HEK293 (cell line): Measurements from ENCODE around the gene ACTG1.

Experiments
- CTCF ChIA-PET: fragments of 350-600 bp; formaldehyde crosslinking; extraction: SDS; loops from one replicate; lab custom pipeline; 2021; ENCODE audit warnings: antibody characterized with exemption; lab: Yijun Ruan, JAX
- POLR2A ChIA-PET: fragments of 300-600 bp; formaldehyde crosslinking; extraction: SDS; loops from one replicate; lab custom pipeline; 2020; ENCODE audit warnings: antibody characterized with exemption, inconsistent platforms; lab: Yijun Ruan, JAX
- H3K27ac ChIP-seq: fragments of 200-500 bp; sonication (Bioruptor generic); 2 replicates; pipeline ENCODE4 v1.5.1; 2014; ENCODE audit warnings: low read depth, low read length, control low read depth, inconsistent platforms; ENCODE audit errors: extremely low read depth
- H3K36me3 ChIP-seq, 2 experiments: fragments of 200-500 bp in 1 of 2; sonication (Bioruptor generic) in 1 of 2; 1 replicate in 1 of 2; 2 replicates in 1 of 2; pipeline ENCODE4 v1.5.1; 2014 to 2017; ENCODE audit warnings: inconsistent platforms in 2 of 2, low read length in 2 of 2; ENCODE audit not compliant: control insufficient read depth in 2 of 2, insufficient read depth in 1 of 2
- H3K4me1 ChIP-seq: fragments of 200-500 bp; sonication (Bioruptor generic); 2 replicates; pipeline ENCODE4 v1.5.1; 2014; ENCODE audit warnings: mild to moderate bottlenecking, low read length, inconsistent platforms; ENCODE audit not compliant: control insufficient read depth, insufficient read depth
- H3K4me3 ChIP-seq: 2 replicates; pipeline ENCODE4 v1.5.1; 2011; ENCODE audit warnings: low read depth, mild to moderate bottlenecking, control low read depth, low read length, moderate library complexity
- H3K9me3 ChIP-seq: fragments of 200-500 bp; sonication (Bioruptor generic); 2 replicates; pipeline ENCODE4 v1.5.1; 2014; ENCODE audit warnings: low read depth, low read length, inconsistent platforms; ENCODE audit not compliant: control insufficient read depth, insufficient read depth
- HOXA7 ChIP-seq: sonication (generic); formaldehyde crosslinking; IDR thresholded peaks from 2 replicates; pipeline ENCODE4 v1.8.1; 2022; ENCODE audit warnings: missing genetic modification reagents, borderline replicate concordance
- PRDM1 ChIP-seq: fragments of 450-650 bp; formaldehyde crosslinking; IDR thresholded peaks from 2 replicates; pipeline ENCODE4; 2016; ENCODE audit warnings: missing biosample characterization, missing genetic modification characterization
- REPIN1 ChIP-seq: fragments of 450-650 bp; formaldehyde crosslinking; IDR thresholded peaks from 2 replicates; pipeline ENCODE4 v1.5.1; 2017; ENCODE audit warnings: missing biosample characterization, missing genetic modification characterization, low read depth
- SP7 ChIP-seq: fragments of 450-650 bp; formaldehyde crosslinking; IDR thresholded peaks from 2 replicates; pipeline ENCODE4 v1.5.1; 2016; ENCODE audit warnings: missing biosample characterization, missing genetic modification characterization
- ZFP37 ChIP-seq: fragments of 450-650 bp; formaldehyde crosslinking; IDR thresholded peaks from 2 replicates; pipeline ENCODE4 v1.5.1; 2016; ENCODE audit warnings: missing biosample characterization, missing genetic modification characterization
- ZNF202 ChIP-seq: fragments of 450-650 bp; formaldehyde crosslinking; IDR thresholded peaks from 2 replicates; pipeline ENCODE4 v1.5.1; 2016; ENCODE audit warnings: missing biosample characterization, missing genetic modification characterization, borderline replicate concordance
- ZNF24 ChIP-seq: fragments of 450-650 bp; formaldehyde crosslinking; IDR thresholded peaks from 2 replicates; pipeline ENCODE4 v1.5.1; 2016; ENCODE audit warnings: missing biosample characterization, missing genetic modification characterization
- ZNF335 ChIP-seq: fragments of 450-650 bp; formaldehyde crosslinking; conservative IDR thresholded peaks from 2 replicates; pipeline ENCODE4 v1.5.1; 2016; ENCODE audit warnings: missing biosample characterization, missing genetic modification characterization
- ZNF341 ChIP-seq: fragments of 450-650 bp; formaldehyde crosslinking; IDR thresholded peaks from 2 replicates; pipeline ENCODE4; 2016; ENCODE audit warnings: low read depth, missing biosample characterization, missing genetic modification characterization
- ZNF514 ChIP-seq: fragments of 450-650 bp; formaldehyde crosslinking; IDR thresholded peaks from 2 replicates; pipeline ENCODE4 v1.5.1; 2016; ENCODE audit warnings: missing biosample characterization, missing genetic modification characterization
- ZNF521 ChIP-seq: fragments of 450-650 bp; formaldehyde crosslinking; IDR thresholded peaks from 2 replicates; pipeline ENCODE4 v1.5.1; 2017; ENCODE audit warnings: missing biosample characterization, mild to moderate bottlenecking, missing genetic modification characterization
- ZNF530 ChIP-seq: fragments of 450-650 bp; formaldehyde crosslinking; IDR thresholded peaks from 2 replicates; pipeline ENCODE4 v1.5.1; 2016; ENCODE audit warnings: low read depth, missing biosample characterization, missing genetic modification characterization
- ZNF548 ChIP-seq: fragments of 450-650 bp; formaldehyde crosslinking; IDR thresholded peaks from 2 replicates; pipeline ENCODE4 v1.5.1; 2016; ENCODE audit warnings: missing biosample characterization, missing genetic modification characterization
- ZNF585B ChIP-seq: fragments of 450-650 bp; formaldehyde crosslinking; IDR thresholded peaks from 2 replicates; pipeline ENCODE4 v1.5.1; 2016; ENCODE audit warnings: missing biosample characterization, missing genetic modification characterization
- ZNF624 ChIP-seq: fragments of 450-650 bp; formaldehyde crosslinking; IDR thresholded peaks from 2 replicates; pipeline ENCODE4 v1.5.1; 2017; ENCODE audit warnings: missing biosample characterization, missing genetic modification characterization
- ZNF664 ChIP-seq: fragments of 450-650 bp; formaldehyde crosslinking; IDR thresholded peaks from 2 replicates; pipeline ENCODE4 v1.5.1; 2016; ENCODE audit warnings: missing biosample characterization, missing genetic modification characterization
- ZNF791 ChIP-seq: fragments of 450-650 bp; formaldehyde crosslinking; IDR thresholded peaks from 2 replicates; pipeline ENCODE4 v1.5.1; 2016; ENCODE audit warnings: missing biosample characterization, missing genetic modification characterization
- ZNF792 ChIP-seq: fragments of 450-650 bp; formaldehyde crosslinking; IDR thresholded peaks from 2 replicates; pipeline ENCODE4 v1.5.1; 2016; ENCODE audit warnings: missing biosample characterization, missing genetic modification characterization
- TF ChIP-seq, protein P1 (sequence below): fragments of 450-650 bp; formaldehyde crosslinking; IDR thresholded peaks from 2 replicates; pipeline ENCODE4 v1.5.1; 2017; ENCODE audit warnings: missing biosample characterization, missing genetic modification characterization
- TF ChIP-seq, protein P2 (sequence below): fragments of 450-650 bp; formaldehyde crosslinking; IDR thresholded peaks from 2 replicates; pipeline ENCODE4 v1.5.1; 2016; ENCODE audit warnings: missing biosample characterization, missing genetic modification characterization
- TF ChIP-seq, protein P3 (sequence below): fragments of 450-650 bp; formaldehyde crosslinking; IDR thresholded peaks from 2 replicates; pipeline ENCODE4 v1.5.1; 2016; ENCODE audit warnings: missing biosample characterization, missing genetic modification characterization
- TF ChIP-seq, protein P4 (sequence below): fragments of 450-650 bp; formaldehyde crosslinking; IDR thresholded peaks from 2 replicates; pipeline ENCODE4 v1.5.1; 2017; ENCODE audit warnings: missing biosample characterization, missing genetic modification characterization
- TF ChIP-seq, protein P5 (sequence below): fragments of 450-650 bp; formaldehyde crosslinking; conservative IDR thresholded peaks from 2 replicates; pipeline ENCODE4 v1.5.1; 2016; ENCODE audit warnings: low read depth, missing biosample characterization, missing genetic modification characterization

Gene ACTG1

DNA sequence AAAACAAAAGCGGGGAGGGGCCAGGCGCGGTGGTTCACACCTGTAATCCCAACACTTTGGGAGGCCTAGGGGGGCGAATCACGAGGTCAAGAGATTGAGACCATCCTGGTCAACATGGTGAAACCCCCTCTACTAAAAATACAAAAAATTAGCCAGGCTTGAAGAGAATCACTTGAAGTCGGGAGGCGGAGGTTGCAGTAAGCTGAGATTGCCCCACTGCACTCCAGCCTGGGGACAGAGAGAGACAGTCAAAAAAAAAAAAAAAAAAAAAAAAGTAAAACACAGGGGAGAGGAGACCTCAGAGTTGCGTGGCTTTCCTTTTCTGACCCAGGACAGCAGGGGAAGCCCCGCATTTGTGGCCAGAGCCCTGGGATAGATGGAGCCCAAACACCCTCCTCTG, 19.9 kb downstream of the ACTG1 start:
- no peak overlapping the region for H3K27ac ChIP-seq
- H3K4me3 ChIP-seq: no peak overlapping the region
- H3K9me3 ChIP-seq: no peaks in the 10 kb centered on the region
- TF ChIP-seq ZNF202 (tag by site-specific recombination) (no peak), HOXA7 (CRISPR knock-in tag) (no peak), REPIN1 (no peak), ZNF664 (tag by site-specific recombination) (no peak), ZNF24 (tag by site-specific recombination) (no peak), ZNF548 (tag by site-specific recombination) (no peak), ZNF335 (tag by site-specific recombination) (no peak), PRDM1 (tag by site-specific recombination) (no peak), ZNF585B (tag by site-specific recombination) (no peak), ZFP37 (no peak)
- TF ChIP-seq, protein P1, sequence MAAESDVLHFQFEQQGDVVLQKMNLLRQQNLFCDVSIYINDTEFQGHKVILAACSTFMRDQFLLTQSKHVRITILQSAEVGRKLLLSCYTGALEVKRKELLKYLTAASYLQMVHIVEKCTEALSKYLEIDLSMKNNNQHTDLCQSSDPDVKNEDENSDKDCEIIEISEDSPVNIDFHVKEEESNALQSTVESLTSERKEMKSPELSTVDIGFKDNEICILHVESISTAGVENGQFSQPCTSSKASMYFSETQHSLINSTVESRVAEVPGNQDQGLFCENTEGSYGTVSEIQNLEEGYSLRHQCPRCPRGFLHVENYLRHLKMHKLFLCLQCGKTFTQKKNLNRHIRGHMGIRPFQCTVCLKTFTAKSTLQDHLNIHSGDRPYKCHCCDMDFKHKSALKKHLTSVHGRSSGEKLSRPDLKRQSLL (tag by site-specific recombination): no peak
- TF ChIP-seq, protein P2, sequence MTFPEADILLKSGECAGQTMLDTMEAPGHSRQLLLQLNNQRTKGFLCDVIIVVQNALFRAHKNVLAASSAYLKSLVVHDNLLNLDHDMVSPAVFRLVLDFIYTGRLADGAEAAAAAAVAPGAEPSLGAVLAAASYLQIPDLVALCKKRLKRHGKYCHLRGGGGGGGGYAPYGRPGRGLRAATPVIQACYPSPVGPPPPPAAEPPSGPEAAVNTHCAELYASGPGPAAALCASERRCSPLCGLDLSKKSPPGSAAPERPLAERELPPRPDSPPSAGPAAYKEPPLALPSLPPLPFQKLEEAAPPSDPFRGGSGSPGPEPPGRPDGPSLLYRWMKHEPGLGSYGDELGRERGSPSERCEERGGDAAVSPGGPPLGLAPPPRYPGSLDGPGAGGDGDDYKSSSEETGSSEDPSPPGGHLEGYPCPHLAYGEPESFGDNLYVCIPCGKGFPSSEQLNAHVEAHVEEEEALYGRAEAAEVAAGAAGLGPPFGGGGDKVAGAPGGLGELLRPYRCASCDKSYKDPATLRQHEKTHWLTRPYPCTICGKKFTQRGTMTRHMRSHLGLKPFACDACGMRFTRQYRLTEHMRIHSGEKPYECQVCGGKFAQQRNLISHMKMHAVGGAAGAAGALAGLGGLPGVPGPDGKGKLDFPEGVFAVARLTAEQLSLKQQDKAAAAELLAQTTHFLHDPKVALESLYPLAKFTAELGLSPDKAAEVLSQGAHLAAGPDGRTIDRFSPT (tag by site-specific recombination): no peak
- TF ChIP-seq, all 188 proteins: peak for 0
- Histone ChIP-seq H3K36me3 (no peaks in the 10 kb centered on the region), H3K4me1 (peaks cover 8% of the 10 kb centered on the region)
- CTCF ChIA-PET: interaction anchor here (0.6 to 1.6 kb wide), 3 partner anchors 8 to 109 kb away, joined by 3 to 4 read pairs (median 4); no protein-coding TSS in a partner anchor
- POLR2A ChIA-PET: interaction anchor here (0.7 to 2.9 kb wide), 5 partner anchors 8 to 97 kb away, joined by 3 to 24 read pairs (median 4); partner anchors contain the start of gene BAHCC1

DNA sequence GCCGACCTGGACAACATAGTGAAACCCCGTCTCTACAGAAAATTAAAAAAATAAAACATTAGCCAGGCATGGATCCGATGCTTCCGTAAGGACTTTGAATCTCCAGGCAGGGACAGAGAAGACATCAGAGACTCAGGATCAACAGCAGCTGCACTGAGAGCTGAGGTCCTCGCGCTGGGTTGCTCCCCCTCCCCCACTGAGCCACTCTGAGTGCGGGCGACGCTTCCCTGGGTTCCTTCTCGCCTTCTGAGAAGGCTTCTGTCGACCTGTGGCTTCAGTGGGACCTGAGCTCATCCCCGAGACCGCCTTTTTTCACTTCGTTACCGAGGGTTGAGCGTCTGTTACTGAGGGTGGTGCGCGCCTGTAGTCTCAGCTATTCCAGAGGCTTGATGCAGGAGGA, 20.4 kb downstream of the ACTG1 start:
- Histone ChIP-seq H3K36me3 (no peaks in the 10 kb centered on the region), H3K4me1 (peaks cover 11% of the 10 kb centered on the region), H3K27ac (no peak overlapping the region), H3K4me3 (no peak overlapping the region), H3K9me3 (no peaks in the 10 kb centered on the region)
- ChIA-PET CTCF (interaction anchor here (0.6 kb wide), 1 partner anchor 110 kb away, joined by 3 read pairs; no protein-coding TSS in a partner anchor), POLR2A (interaction anchor here (0.5 to 2.9 kb wide), 10 partner anchors 8 to 269 kb away, joined by 3 to 24 read pairs (median 4); partner anchors contain the start of genes ACTG1, BAHCC1, CEP131 and FAAP100)
- no peak for TF ChIP-seq ZNF530
- TF ChIP-seq ZNF514 (tag by site-specific recombination): no peak
- no peak for TF ChIP-seq ZNF624 (tag by site-specific recombination)
- TF ChIP-seq, protein P3, sequence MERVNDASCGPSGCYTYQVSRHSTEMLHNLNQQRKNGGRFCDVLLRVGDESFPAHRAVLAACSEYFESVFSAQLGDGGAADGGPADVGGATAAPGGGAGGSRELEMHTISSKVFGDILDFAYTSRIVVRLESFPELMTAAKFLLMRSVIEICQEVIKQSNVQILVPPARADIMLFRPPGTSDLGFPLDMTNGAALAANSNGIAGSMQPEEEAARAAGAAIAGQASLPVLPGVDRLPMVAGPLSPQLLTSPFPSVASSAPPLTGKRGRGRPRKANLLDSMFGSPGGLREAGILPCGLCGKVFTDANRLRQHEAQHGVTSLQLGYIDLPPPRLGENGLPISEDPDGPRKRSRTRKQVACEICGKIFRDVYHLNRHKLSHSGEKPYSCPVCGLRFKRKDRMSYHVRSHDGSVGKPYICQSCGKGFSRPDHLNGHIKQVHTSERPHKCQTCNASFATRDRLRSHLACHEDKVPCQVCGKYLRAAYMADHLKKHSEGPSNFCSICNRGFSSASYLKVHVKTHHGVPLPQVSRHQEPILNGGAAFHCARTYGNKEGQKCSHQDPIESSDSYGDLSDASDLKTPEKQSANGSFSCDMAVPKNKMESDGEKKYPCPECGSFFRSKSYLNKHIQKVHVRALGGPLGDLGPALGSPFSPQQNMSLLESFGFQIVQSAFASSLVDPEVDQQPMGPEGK (tag by site-specific recombination): no peak
- no peak for TF ChIP-seq ZNF521
- no peak for TF ChIP-seq ZNF341 (tag by site-specific recombination)
- no peak for TF ChIP-seq ZNF792 (tag by site-specific recombination)
- no peak for TF ChIP-seq ZNF791 (tag by site-specific recombination)
- TF ChIP-seq, protein P4, sequence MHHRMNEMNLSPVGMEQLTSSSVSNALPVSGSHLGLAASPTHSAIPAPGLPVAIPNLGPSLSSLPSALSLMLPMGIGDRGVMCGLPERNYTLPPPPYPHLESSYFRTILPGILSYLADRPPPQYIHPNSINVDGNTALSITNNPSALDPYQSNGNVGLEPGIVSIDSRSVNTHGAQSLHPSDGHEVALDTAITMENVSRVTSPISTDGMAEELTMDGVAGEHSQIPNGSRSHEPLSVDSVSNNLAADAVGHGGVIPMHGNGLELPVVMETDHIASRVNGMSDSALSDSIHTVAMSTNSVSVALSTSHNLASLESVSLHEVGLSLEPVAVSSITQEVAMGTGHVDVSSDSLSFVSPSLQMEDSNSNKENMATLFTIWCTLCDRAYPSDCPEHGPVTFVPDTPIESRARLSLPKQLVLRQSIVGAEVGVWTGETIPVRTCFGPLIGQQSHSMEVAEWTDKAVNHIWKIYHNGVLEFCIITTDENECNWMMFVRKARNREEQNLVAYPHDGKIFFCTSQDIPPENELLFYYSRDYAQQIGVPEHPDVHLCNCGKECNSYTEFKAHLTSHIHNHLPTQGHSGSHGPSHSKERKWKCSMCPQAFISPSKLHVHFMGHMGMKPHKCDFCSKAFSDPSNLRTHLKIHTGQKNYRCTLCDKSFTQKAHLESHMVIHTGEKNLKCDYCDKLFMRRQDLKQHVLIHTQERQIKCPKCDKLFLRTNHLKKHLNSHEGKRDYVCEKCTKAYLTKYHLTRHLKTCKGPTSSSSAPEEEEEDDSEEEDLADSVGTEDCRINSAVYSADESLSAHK: no peak
- TF ChIP-seq, protein P5, sequence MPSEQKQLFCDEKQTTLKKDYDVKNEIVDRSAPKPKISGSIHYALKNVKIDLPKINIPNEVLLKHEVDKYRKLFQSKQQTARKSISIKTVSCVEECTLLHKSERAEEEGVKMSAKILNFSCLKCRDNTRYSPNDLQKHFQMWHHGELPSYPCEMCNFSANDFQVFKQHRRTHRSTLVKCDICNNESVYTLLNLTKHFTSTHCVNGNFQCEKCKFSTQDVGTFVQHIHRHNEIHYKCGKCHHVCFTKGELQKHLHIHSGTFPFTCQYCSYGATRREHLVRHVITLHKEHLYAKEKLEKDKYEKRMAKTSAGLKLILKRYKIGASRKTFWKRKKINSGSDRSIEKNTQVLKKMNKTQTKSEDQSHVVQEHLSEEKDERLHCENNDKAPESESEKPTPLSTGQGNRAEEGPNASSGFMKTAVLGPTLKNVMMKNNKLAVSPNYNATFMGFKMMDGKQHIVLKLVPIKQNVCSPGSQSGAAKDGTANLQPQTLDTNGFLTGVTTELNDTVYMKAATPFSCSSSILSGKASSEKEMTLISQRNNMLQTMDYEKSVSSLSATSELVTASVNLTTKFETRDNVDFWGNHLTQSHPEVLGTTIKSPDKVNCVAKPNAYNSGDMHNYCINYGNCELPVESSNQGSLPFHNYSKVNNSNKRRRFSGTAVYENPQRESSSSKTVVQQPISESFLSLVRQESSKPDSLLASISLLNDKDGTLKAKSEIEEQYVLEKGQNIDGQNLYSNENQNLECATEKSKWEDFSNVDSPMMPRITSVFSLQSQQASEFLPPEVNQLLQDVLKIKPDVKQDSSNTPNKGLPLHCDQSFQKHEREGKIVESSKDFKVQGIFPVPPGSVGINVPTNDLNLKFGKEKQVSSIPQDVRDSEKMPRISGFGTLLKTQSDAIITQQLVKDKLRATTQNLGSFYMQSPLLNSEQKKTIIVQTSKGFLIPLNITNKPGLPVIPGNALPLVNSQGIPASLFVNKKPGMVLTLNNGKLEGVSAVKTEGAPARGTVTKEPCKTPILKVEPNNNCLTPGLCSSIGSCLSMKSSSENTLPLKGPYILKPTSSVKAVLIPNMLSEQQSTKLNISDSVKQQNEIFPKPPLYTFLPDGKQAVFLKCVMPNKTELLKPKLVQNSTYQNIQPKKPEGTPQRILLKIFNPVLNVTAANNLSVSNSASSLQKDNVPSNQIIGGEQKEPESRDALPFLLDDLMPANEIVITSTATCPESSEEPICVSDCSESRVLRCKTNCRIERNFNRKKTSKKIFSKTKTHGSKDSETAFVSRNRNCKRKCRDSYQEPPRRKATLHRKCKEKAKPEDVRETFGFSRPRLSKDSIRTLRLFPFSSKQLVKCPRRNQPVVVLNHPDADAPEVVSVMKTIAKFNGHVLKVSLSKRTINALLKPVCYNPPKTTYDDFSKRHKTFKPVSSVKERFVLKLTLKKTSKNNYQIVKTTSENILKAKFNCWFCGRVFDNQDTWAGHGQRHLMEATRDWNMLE (tag by site-specific recombination): no peak
- TF ChIP-seq SP7: no peak
